Fibroblast of the aortic adventitia (primary cell): Measurements from ENCODE around the gene EFL1. TPM values are rescaled to one million over a fixed set of nuclear protein-coding genes. Genes with fewer than 3 reads are reported as not detected.
"Not testable (repeated sequence)": the region's sequence is repeated elsewhere in the genome, so short reads cannot be mapped to it uniquely, and the experiment has no call there.

ENCODE experiments used
- DNase-seq: peaks from one replicate; pipeline ENCODE4 v3.0.0-alpha.2; 2010; ENCODE audit warnings: low read depth
- H3K4me3 ChIP-seq: 2 replicates; pipeline ENCODE4 v1.5.1; 2011; ENCODE audit warnings: low read depth, mild to moderate bottlenecking, control low read depth, low read length, moderate library complexity
- total RNA-seq: library from RNA; depleted of rRNA; stranded (reverse); fragments of >200 nt; gene quantifications from 2 replicates; pipeline ENCODE4 v1.2.3, GENCODE V29; 2012; ENCODE audit warnings: low replicate concordance
- TF ChIP-seq, protein P1 (sequence below): IDR thresholded peaks from 2 replicates; pipeline ENCODE4 v1.5.1; 2011; ENCODE audit warnings: mild to moderate bottlenecking, low read length, control low read depth, inconsistent platforms; ENCODE audit not compliant: insufficient read depth

EFL1 gene
- total RNA-seq, 1 donor, result 36.7 TPM

DNA sequence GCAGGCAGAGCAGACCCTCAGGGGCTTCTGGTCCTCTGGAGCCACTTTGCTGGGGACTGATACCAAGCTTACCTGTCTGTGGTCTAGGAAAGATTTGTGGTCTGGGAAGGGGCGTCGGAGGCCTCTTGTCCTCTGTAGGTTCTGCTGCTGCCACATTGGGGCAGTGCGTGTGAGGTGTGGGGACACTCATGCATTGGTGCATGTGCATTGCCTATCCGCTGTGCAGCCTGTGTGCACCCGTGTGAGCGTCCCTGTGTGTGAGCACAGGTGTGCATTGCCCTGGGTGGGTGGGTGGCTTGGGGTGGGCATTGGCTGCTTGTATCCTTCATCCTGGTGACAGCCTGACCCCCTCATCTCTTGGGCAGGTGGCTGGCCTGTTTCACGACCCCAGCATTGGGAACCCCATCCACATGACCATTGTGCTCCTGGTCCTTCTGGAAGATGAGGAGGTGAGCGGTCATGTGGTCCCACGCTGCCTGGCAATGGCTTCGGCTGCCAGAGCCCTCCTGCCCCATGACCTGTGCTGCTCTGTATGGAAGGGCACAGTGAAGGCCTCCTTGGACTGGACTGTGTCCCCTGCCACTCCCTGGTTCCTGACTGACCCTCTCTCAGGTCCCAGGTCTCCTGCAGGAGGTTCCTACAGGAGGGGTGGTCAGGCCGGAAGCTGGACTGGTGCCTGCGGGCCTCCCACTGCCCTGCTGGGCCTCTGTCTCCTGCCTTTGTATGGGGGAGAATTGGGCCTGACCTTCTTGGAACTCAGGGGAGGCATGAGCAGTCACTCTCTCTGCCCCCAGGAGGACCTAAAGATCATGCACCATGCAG, 41.6 kb upstream of the EFL1 start:
- DNase-seq, result no peak
- no peak overlapping the region for H3K4me3 ChIP-seq
- TF ChIP-seq, protein P1, sequence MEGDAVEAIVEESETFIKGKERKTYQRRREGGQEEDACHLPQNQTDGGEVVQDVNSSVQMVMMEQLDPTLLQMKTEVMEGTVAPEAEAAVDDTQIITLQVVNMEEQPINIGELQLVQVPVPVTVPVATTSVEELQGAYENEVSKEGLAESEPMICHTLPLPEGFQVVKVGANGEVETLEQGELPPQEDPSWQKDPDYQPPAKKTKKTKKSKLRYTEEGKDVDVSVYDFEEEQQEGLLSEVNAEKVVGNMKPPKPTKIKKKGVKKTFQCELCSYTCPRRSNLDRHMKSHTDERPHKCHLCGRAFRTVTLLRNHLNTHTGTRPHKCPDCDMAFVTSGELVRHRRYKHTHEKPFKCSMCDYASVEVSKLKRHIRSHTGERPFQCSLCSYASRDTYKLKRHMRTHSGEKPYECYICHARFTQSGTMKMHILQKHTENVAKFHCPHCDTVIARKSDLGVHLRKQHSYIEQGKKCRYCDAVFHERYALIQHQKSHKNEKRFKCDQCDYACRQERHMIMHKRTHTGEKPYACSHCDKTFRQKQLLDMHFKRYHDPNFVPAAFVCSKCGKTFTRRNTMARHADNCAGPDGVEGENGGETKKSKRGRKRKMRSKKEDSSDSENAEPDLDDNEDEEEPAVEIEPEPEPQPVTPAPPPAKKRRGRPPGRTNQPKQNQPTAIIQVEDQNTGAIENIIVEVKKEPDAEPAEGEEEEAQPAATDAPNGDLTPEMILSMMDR, result no peak

DNA sequence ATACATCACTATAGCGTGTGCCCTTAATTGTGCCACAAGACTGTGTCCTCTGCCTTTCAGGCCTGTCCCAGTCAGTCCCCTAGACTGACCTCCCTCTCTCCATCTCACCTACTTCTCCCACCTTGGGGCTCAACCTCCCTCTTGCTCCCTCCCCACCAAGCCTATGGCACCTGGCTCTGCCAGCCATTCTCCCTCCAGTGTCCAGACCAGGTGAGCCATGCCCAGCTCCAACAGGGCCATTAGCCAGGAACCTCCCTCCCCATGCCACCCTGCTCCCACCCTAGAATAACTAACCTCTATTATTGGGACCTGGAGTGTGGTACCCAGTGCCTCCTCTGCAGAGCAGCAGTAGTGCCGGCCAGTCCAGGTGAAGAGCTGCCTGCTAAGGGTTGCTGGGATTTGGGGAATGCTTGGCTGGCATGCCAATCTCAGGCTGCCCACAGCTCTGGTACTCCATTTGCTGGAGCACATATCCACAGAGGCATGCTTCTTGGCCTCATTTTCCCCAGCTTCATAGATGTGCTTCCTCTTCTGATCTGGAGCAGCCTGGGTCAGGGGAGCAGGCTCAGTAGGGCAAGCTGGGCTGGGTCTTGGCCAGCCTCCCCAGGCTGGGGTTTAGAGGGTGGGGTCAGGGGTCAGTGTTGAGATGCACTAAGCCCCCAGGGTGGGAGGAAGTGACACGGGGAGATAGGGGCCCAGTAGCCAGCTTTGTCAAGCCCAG, 38.9 kb upstream of the EFL1 start:
- no peak overlapping the region for H3K4me3 ChIP-seq
- TF ChIP-seq, protein P1, result no peak
- no peak for DNase-seq

DNA sequence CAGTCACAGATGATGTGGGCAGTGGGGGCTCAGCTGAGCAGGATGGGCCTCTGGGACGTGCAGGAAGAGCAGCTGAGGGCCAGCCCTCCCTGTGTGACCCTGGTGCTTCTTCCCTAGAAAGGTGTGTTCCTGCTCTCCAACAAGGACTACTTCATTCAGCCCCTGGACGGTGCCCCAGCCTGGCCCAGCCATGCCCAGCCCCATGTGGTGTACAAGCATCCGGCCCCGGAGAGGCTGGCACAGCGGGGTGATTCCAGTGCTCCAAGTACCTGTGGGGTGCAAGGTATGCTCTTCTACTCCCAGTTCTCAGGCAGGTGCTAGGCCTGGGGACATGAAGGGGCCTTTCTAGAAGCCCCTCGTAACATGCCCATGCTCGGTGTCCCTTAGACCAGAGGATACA, 38.3 kb upstream of the EFL1 start:
- no peak overlapping the region for H3K4me3 ChIP-seq
- no peak for DNase-seq
- TF ChIP-seq, protein P1, result no peak

DNA sequence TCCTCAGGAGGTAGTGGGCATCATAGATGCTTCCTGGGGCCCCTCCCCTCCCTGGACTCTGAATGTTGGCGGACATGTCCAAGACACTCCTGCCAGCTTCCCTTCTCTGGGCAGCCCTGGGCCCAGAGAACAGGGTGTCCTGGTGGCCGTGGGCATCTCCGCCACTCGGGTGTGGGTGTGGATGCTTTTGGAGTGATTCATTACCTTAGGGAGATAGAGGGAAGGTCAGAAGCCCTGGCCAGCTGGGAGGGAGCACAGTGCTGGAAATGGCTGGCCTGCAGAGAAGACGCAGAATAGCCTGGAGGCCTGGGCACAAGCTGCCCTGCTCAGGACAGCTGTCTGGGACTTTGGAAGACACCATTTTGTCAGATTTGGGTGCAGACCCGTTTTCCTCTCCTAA, 37.8 kb upstream of the EFL1 start:
- DNase-seq, result peak; percentile 4
- not testable (repeated sequence) for H3K4me3 ChIP-seq

DNA sequence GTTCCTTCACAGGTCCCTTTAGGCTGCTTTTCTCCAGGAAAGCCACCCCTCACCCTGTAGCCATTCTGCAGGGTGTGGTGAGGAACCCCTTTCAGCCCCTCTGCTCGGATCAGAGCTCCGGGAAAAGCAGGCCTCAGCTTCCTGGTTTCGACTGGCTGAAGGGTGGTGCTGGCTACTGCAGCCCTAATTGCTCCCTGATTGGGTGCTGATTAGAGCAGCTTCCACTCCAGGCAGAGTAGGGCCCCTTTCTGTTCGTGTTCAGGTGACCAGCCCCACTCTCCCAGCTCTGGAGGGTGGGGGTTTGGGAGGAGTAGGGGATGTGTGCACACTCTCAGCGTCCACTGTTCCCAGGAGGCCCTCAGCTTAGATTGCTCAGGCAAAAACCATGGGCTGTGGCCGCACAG, 37.0 kb upstream of the EFL1 start:
- not testable (repeated sequence) for DNase-seq, H3K4me3 ChIP-seq

DNA sequence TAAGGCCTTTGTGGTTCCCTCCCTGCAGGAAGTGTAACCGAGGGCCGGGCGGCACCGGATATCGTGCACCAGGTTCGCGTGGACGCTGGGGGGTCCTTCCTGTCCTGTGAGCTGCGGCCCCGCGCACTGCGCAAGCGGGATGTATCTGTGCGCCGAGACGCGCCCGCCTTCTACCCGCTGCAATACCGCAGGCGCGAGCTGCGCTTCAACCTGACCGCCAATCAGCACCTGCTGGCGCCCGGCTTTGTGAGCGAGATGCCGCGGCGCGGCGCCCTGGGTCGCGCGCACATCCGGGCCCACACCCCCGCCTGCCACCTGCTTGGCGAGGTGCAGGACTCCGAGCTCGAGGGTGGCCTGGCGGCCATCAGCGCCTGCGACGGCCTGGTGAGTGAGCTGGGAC, 36.0 kb upstream of the EFL1 start:
- DNase-seq, result no peak
- no peak overlapping the region for H3K4me3 ChIP-seq
- TF ChIP-seq, protein P1, result no peak

DNA sequence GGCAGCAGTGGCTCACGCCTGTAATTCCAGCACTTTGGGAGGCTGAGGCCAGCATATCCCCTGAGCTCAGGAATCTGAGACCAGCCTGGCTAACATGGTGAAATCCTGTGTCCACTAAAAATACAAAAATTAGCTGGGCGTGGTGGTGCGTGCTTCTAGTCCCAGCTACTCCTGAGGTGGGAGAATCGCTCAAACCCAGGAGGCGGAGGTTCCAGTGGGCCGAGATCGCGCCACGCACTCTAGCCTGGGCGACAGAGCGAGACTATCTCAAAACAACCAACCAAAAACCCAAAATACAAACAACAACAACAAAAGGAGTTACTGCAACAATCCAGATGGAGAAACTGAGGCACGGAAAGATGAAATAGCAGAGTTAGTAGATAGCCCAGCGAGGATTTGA, 35.5 kb upstream of the EFL1 start:
- H3K4me3 ChIP-seq, result no peak overlapping the region
- TF ChIP-seq, protein P1, result no peak

More for the DNA sequence above, 35.5 kb upstream of the EFL1 start:
- no peak for DNase-seq
